Measurements from ENCODE around the gene SLC27A3. TPM values are rescaled to one million over a fixed set of nuclear protein-coding genes. Genes with fewer than 3 reads are reported as not detected.
A peak's percentile ranks its signal among the peaks of the same experiment; 100 is the strongest.

Gene SLC27A3
- total and polyA plus RNA-seq, 9 of the 15 experiments (the other 6 are each of a cell fraction or from before 2014, with no cell fraction given), result 0.57 to 5.2 (median 2.8) TPM

DNA sequence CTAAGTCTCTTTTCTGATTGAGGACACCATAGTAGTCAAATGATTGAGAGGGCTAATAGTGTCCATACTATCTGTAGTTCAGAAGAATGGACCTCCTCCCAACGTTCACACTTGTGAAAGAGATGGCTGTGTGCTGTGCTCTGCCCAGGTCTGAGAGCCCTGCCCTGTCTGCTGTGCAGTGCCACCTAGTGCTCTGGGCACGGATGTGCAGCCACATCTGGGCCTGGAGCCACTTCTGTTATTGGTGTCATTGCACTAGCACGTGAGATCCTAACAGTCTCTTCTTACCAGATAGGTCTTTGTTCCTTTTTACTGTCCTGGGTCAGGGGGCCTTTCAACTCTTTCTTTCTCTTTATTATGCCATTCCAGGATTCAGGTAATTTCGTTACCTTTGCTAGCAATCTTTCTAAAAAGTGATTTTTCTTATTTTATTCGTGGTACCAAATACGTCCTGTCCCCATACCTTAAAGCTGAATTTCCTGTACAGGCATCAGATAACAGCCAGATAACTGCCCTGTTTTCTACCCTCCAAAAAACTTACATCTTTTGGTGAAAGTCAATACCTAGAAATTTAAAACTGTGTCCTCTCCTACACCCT, 25.7 kb upstream of the SLC27A3 start (continued):
- TF ChIP-seq ETV1 (tag; conservative IDR thresholded peaks at IDR 0.05; ENCODE audit: low read depth) (no peak), ELF1 (tag; IDR thresholded peaks at IDR 0.05) (no peak), SAP30 (IDR thresholded peaks at IDR 0.05; ENCODE audit: borderline replicate concordance, insufficient read depth, low read depth, low read length, poor library complexity, severe bottlenecking) (no peak), KAT8 (IDR thresholded peaks at IDR 0.05; ENCODE audit: low read depth) (no peak), MYNN (IDR thresholded peaks at IDR 0.05) (peak; percentile 47; the same call in 1 of the 2 replicates), MYNN (CRISPR knock-in tag; IDR thresholded peaks at IDR 0.05) (no peak), NFXL1 (CRISPR knock-in tag; IDR thresholded peaks at IDR 0.05) (no peak), POLR2AphosphoS5 (IDR thresholded peaks at IDR 0.05; ENCODE audit: control insufficient read depth, insufficient read depth, low read depth, low read length) (no peak), MYC (IDR thresholded peaks at IDR 0.05; ENCODE audit: low read depth, low read length) (peak; percentile 27; the same call in 1 of the 2 replicates), MYC (CRISPR knock-in tag; IDR thresholded peaks at IDR 0.05; ENCODE audit: borderline replicate concordance, low read depth) (no peak), LEF1 (IDR thresholded peaks at IDR 0.05) (peak; percentile 23; the same call in 1 of the 2 replicates), JUND (IDR thresholded peaks at IDR 0.05; ENCODE audit: borderline replicate concordance, low read depth, low read length) (peak; percentile 40; the same call in 1 of the 2 replicates), JUND (tag; IDR thresholded peaks at IDR 0.05; ENCODE audit: borderline replicate concordance, low read depth, low read length) (no peak; the same call in 1 of the 3 replicates), CBFA2T2 (conservative IDR thresholded peaks at IDR 0.05) (no peak), ZNF274 (IDR thresholded peaks at IDR 0.05; ENCODE audit: borderline replicate concordance, low read depth, low read length) (no peak), MAZ (CRISPR knock-in tag; conservative IDR thresholded peaks at IDR 0.05 in 1 of 2, IDR thresholded peaks at IDR 0.05 in 1 of 2) (no peak), FOXJ2 (tag; IDR thresholded peaks at IDR 0.05) (no peak), ZNF3 (CRISPR knock-in tag; IDR thresholded peaks at IDR 0.05) (no peak), ZNF384 (IDR thresholded peaks at IDR 0.05; ENCODE audit: low read depth, low read length) (no peak), RUNX1 (IDR thresholded peaks at IDR 0.05; ENCODE audit: low read depth) (no peak), LCOR (CRISPR knock-in tag; IDR thresholded peaks at IDR 0.05) (no peak), ZNF165 (CRISPR knock-in tag; IDR thresholded peaks at IDR 0.05; ENCODE audit: borderline replicate concordance) (no peak), ZNF830 (CRISPR knock-in tag; IDR thresholded peaks at IDR 0.05) (no peak), SMARCE1 (IDR thresholded peaks at IDR 0.05) (no peak)
- TF ChIP-seq, protein P1, sequence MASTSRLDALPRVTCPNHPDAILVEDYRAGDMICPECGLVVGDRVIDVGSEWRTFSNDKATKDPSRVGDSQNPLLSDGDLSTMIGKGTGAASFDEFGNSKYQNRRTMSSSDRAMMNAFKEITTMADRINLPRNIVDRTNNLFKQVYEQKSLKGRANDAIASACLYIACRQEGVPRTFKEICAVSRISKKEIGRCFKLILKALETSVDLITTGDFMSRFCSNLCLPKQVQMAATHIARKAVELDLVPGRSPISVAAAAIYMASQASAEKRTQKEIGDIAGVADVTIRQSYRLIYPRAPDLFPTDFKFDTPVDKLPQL (IDR thresholded peaks at IDR 0.05; ENCODE audit: extremely low read depth, insufficient read length), result no peak
- TF ChIP-seq, protein P2, sequence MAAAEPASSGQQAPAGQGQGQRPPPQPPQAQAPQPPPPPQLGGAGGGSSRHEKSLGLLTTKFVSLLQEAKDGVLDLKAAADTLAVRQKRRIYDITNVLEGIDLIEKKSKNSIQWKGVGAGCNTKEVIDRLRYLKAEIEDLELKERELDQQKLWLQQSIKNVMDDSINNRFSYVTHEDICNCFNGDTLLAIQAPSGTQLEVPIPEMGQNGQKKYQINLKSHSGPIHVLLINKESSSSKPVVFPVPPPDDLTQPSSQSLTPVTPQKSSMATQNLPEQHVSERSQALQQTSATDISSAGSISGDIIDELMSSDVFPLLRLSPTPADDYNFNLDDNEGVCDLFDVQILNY (CRISPR knock-in tag; IDR thresholded peaks at IDR 0.05), result no peak
- TF ChIP-seq, protein P3, sequence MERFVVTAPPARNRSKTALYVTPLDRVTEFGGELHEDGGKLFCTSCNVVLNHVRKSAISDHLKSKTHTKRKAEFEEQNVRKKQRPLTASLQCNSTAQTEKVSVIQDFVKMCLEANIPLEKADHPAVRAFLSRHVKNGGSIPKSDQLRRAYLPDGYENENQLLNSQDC (CRISPR knock-in tag; IDR thresholded peaks at IDR 0.05), result no peak
- TF ChIP-seq, protein P4, sequence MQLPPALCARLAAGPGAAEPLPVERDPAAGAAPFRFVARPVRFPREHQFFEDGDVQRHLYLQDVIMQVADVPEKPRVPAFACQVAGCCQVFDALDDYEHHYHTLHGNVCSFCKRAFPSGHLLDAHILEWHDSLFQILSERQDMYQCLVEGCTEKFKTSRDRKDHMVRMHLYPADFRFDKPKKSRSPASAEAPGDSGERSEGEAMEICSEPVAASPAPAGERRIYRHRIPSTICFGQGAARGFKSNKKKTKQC (CRISPR knock-in tag; IDR thresholded peaks at IDR 0.05), result no peak
- TF ChIP-seq, protein P5, sequence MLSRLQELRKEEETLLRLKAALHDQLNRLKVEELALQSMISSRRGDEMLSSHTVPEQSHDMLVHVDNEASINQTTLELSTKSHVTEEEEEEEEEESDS (CRISPR knock-in tag; IDR thresholded peaks at IDR 0.05), result no peak

Measured in K562 (cell line).